Trophoblast cell (in vitro differentiated cells and primary cell): Measurements from ENCODE around the gene OSBPL9.
A peak's percentile ranks its signal among the peaks of the same experiment; 100 is the strongest.
"Not testable (repeated sequence)": the region's sequence is repeated elsewhere in the genome, so short reads cannot be mapped to it uniquely, and the experiment has no call there.

Experiments used
- DNase-seq, 2 donors: peaks; one replicate each; pipeline ENCODE4 v3.0.0-alpha.2; 2016
- H2AFZ ChIP-seq: 2 replicates; pipeline ENCODE4 v1.6.1; 2013; ENCODE audit warnings: low read length, moderate library complexity, mild to moderate bottlenecking; ENCODE audit not compliant: insufficient read depth, poor library complexity
- H2AK5ac ChIP-seq: 2 replicates; pipeline ENCODE4 v1.6.1; 2013; ENCODE audit warnings: mild to moderate bottlenecking, low read length
- H2BK120ac ChIP-seq: 2 replicates; pipeline ENCODE4 v1.6.1; 2013; ENCODE audit warnings: low read length, mild to moderate bottlenecking, moderate library complexity; ENCODE audit not compliant: insufficient read depth, poor library complexity
- H2BK12ac ChIP-seq: 2 replicates; pipeline ENCODE4 v1.6.1; 2013; ENCODE audit warnings: mild to moderate bottlenecking, low read length, moderate library complexity
- H2BK5ac ChIP-seq: 2 replicates; pipeline ENCODE4 v1.6.1; 2013; ENCODE audit warnings: low read length, low read depth, moderate library complexity, mild to moderate bottlenecking; ENCODE audit not compliant: poor library complexity
- H3K14ac ChIP-seq: 2 replicates; pipeline ENCODE4 v1.6.1; 2013; ENCODE audit warnings: mild to moderate bottlenecking, low read length
- H3K18ac ChIP-seq: 2 replicates; pipeline ENCODE4 v1.6.1; 2013; ENCODE audit warnings: mild to moderate bottlenecking, low read length
- H3K23ac ChIP-seq: 2 replicates; pipeline ENCODE4 v1.6.1; 2013; ENCODE audit warnings: low read length
- H3K27ac ChIP-seq: 2 replicates; pipeline ENCODE4 v1.5.1; 2013; ENCODE audit warnings: low read depth, mild to moderate bottlenecking, inconsistent platforms, low read length, moderate library complexity
- H3K27me3 ChIP-seq: 2 replicates; pipeline ENCODE4 v1.6.1; 2013; ENCODE audit warnings: inconsistent platforms, mild to moderate bottlenecking, low read length, moderate library complexity; ENCODE audit not compliant: insufficient read depth
- H3K36me3 ChIP-seq, 2 experiments: 1 replicate in 1 of 2; 2 replicates in 1 of 2; pipeline ENCODE4 v1.6.1; 2013; ENCODE audit warnings: low read length in 2 of 2, mild to moderate bottlenecking in 2 of 2, moderate library complexity in 1 of 2; ENCODE audit not compliant: insufficient read depth in 2 of 2, control insufficient read depth in 1 of 2
- H3K4ac ChIP-seq: 2 replicates; pipeline ENCODE4 v1.6.1; 2013; ENCODE audit warnings: low read depth, mild to moderate bottlenecking, low read length, moderate library complexity
- H3K4me1 ChIP-seq, 2 experiments: 1 replicate in 1 of 2; 2 replicates in 1 of 2; pipeline ENCODE4 v1.6.1; 2013; ENCODE audit warnings: low read length in 2 of 2, mild to moderate bottlenecking in 2 of 2, moderate library complexity in 1 of 2; ENCODE audit not compliant: insufficient read depth in 2 of 2, control insufficient read depth in 1 of 2
- H3K4me2 ChIP-seq: 2 replicates; pipeline ENCODE4 v1.6.1; 2013; ENCODE audit warnings: inconsistent platforms, mild to moderate bottlenecking, low read length, moderate library complexity
- H3K4me3 ChIP-seq: 2 replicates; pipeline ENCODE4 v1.5.1; 2013; ENCODE audit warnings: mild to moderate bottlenecking, low read depth, low read length, inconsistent platforms
- H3K79me1 ChIP-seq: one replicate; pipeline ENCODE4 v1.6.1; 2013; ENCODE audit warnings: low read length
- H3K79me2 ChIP-seq: 2 replicates; pipeline ENCODE4 v1.6.1; 2013; ENCODE audit warnings: low read length, mild to moderate bottlenecking; ENCODE audit not compliant: control insufficient read depth, insufficient read depth, poor library complexity
- H3K9ac ChIP-seq: 2 replicates; pipeline ENCODE4 v1.6.1; 2013; ENCODE audit warnings: mild to moderate bottlenecking, low read length
- H3K9me3 ChIP-seq: 2 replicates; pipeline ENCODE4 v1.6.1; 2013; ENCODE audit warnings: low read depth, mild to moderate bottlenecking, control low read depth, inconsistent platforms, low read length; ENCODE audit not compliant: insufficient read depth
- H4K12ac ChIP-seq: 2 replicates; pipeline ENCODE4 v1.6.1; 2013; ENCODE audit warnings: low read depth, mild to moderate bottlenecking, low read length, moderate library complexity
- H4K8ac ChIP-seq: 2 replicates; pipeline ENCODE4 v1.6.1; 2013; ENCODE audit warnings: low read depth, mild to moderate bottlenecking, low read length, moderate library complexity
- H4K91ac ChIP-seq: one replicate; pipeline ENCODE4 v1.6.1; 2013; ENCODE audit warnings: low read depth, mild to moderate bottlenecking, low read length, moderate library complexity
- WGBS: extraction: QIAGEN DNeasy Blood & Tissue Kit; methylation state at CpG from one replicate; pipeline ENCODE4 v1.1.7; 2013; ENCODE audit warnings: missing lambda C conversion rate; ENCODE audit not compliant: insufficient read length, insufficient coverage; ENCODE audit errors: extremely low coverage; 5-methylcytosine and 5-hydroxymethylcytosine counted together

OSBPL9 gene

DNA sequence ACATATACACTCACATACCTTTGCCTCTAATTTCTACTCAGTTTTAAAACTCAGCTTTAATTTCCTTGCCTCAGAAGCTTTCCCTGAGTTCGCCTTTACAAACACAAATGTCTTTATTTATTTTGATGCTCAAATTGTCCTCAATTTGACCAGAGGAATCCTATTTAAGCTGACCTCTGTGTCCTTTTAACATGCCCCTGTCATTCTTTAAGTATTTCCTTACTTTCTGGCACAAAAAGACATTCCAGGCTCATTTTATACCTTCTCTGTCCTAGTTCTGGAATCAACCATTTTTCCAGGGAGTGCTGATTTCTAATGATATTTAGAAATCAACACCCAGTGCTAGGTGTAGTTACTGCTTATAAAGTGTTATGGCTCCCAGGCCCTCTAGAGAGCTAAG, 82.5 kb downstream of the OSBPL9 start:
- H2AFZ ChIP-seq, result no peak overlapping the region
- no peaks in the 10 kb centered on the region for H3K27me3 ChIP-seq
- peaks cover 0 to 7% of the 10 kb centered on the region in 2 experiments for H3K4me1 ChIP-seq
- H4K8ac ChIP-seq, result no peak overlapping the region
- no peak overlapping the region for H3K4me3 ChIP-seq
- H2BK12ac ChIP-seq, result no peak overlapping the region
- H3K9ac ChIP-seq, result no peak overlapping the region
- no peaks in the 10 kb centered on the region for H3K9me3 ChIP-seq
- H3K23ac ChIP-seq, result no peak overlapping the region
- no peak overlapping the region for H2AK5ac ChIP-seq
- H3K36me3 ChIP-seq, result no peaks in the 10 kb centered on the region
- H2BK120ac ChIP-seq, result no peak overlapping the region
- no peak overlapping the region for H2BK5ac ChIP-seq
- no peak overlapping the region for H4K91ac ChIP-seq
- no peak overlapping the region for H3K18ac ChIP-seq
- H3K4ac ChIP-seq, result no peak overlapping the region
- no peak for DNase-seq
- H3K14ac ChIP-seq, result no peak overlapping the region
- no CpG with 5 or more reads among the region's 1 CpG for WGBS
- peaks cover 5% of the 10 kb centered on the region for H3K79me2 ChIP-seq
- H3K79me1 ChIP-seq, result peaks cover 7% of the 10 kb centered on the region
- H3K27ac ChIP-seq, result peak overlapping the region; percentile 34
- H3K4me2 ChIP-seq, result no peak overlapping the region
- H4K12ac ChIP-seq, result no peak overlapping the region

GRCh38 chr1:51701782-51702181, 84.9 kb downstream of the OSBPL9 start:
- H2BK5ac ChIP-seq, H4K8ac ChIP-seq, H3K36me3 ChIP-seq, H3K79me2 ChIP-seq, H3K79me1 ChIP-seq, H3K4me3 ChIP-seq, H3K23ac ChIP-seq, DNase-seq, H3K18ac ChIP-seq, H2AFZ ChIP-seq, H3K27me3 ChIP-seq, H3K9me3 ChIP-seq, H3K27ac ChIP-seq, H2BK12ac ChIP-seq, H3K4me2 ChIP-seq, H4K12ac ChIP-seq, H3K4ac ChIP-seq, H2BK120ac ChIP-seq, H3K14ac ChIP-seq, H2AK5ac ChIP-seq, H3K4me1 ChIP-seq, H4K91ac ChIP-seq, H3K9ac ChIP-seq: not testable (repeated sequence)
- no CpG with 5 or more reads among the region's 7 CpGs for WGBS

- not testable (repeated sequence) for H3K27me3 ChIP-seq, H3K14ac ChIP-seq, H3K4me2 ChIP-seq, H2BK120ac ChIP-seq, H3K79me1 ChIP-seq, H3K9me3 ChIP-seq, H3K18ac ChIP-seq, H2AFZ ChIP-seq, H3K36me3 ChIP-seq, H2AK5ac ChIP-seq, H3K79me2 ChIP-seq, H3K9ac ChIP-seq, H3K4me3 ChIP-seq, H4K8ac ChIP-seq, H4K12ac ChIP-seq, H3K27ac ChIP-seq, H3K4me1 ChIP-seq, H2BK5ac ChIP-seq, H2BK12ac ChIP-seq, H3K4ac ChIP-seq, H4K91ac ChIP-seq, H3K23ac ChIP-seq, DNase-seq
- WGBS, result no CpG with 5 or more reads among the region's 2 CpGs
Measured at GRCh38 chr1:51702220-51702619, 85.3 kb downstream of the OSBPL9 start.

DNA sequence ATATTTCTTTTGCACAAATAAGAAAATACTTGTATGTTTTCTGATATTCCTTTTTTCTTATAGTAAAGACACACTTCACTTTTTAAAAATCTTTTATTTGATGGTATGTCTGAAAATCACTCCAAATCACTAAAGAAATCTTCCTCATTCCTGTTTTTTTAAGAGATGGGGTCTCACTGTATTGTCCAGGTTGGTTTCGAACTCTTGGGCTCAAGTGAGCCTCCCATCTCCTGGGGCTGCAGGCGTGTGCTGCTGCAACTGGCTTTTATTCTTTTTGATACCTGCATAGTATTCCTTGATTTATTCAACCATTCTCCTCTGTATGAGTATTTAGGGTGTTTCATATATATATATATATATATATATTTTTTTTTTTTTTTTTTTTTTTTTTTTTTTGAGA, 88.1 kb downstream of the OSBPL9 start:
- Histone ChIP-seq H3K9me3 (peaks cover 5% of the 10 kb centered on the region), H3K9ac (no peak overlapping the region), H3K4me1 (peaks cover 0 to 2% of the 10 kb centered on the region in 2 experiments), H3K4me2 (no peak overlapping the region), H4K8ac (no peak overlapping the region), H3K23ac (no peak overlapping the region), H3K27ac (no peak overlapping the region), H3K4me3 (no peak overlapping the region), H2AFZ (no peak overlapping the region), H4K91ac (no peak overlapping the region), H2BK12ac (no peak overlapping the region), H2AK5ac (no peak overlapping the region), H3K79me2 (peaks cover 4% of the 10 kb centered on the region), H2BK5ac (no peak overlapping the region), H3K79me1 (no peaks in the 10 kb centered on the region), H3K36me3 (peaks cover 3 to 6% of the 10 kb centered on the region in 2 experiments), H3K4ac (no peak overlapping the region), H2BK120ac (no peak overlapping the region), H3K27me3 (no peaks in the 10 kb centered on the region), H3K18ac (no peak overlapping the region), H3K14ac (no peak overlapping the region), H4K12ac (no peak overlapping the region)
- WGBS, result no CpG with 5 or more reads among the region's 2 CpGs
- DNase-seq, result no peak
